H1 (cell line): ENCODE measurements around the gene CXCL12. TPM values are rescaled to one million over a fixed set of nuclear protein-coding genes. Genes with fewer than 3 reads are reported as not detected.

Experiments used
- CTCF ChIA-PET: fragments of 300-600 bp; sonication (Branson Sonifier 250); formaldehyde crosslinking; loops from one replicate; lab custom pipeline; 2021; ENCODE audit not compliant: partially characterized antibody; lab: Charles Lee
- POLR2A ChIA-PET: fragments of 300-600 bp; sonication (Branson Sonifier 250); formaldehyde crosslinking; loops from one replicate; lab custom pipeline; 2021; ENCODE audit warnings: inconsistent platforms; ENCODE audit not compliant: partially characterized antibody; lab: Charles Lee
- DNase-seq, 2 experiments: peaks; one replicate each; pipeline versions ENCODE4 v3.0.0 to v3.0.0-alpha.2; 2010 to 2022; ENCODE audit warnings: low spot score in 2 of 2, low read depth in 1 of 2, mixed read lengths in 1 of 2
- FAIRE-seq: peaks from 2 replicates; lab custom pipeline; 2011; peaks lifted over from hg19 to GRCh38; lab: Jason Lieb, UNC
- H2AFZ ChIP-seq: 2 replicates; pipeline ENCODE4 v1.8.1; 2012; ENCODE audit warnings: low read length, inconsistent platforms
- H2AK5ac ChIP-seq: 2 replicates; pipeline ENCODE4 v1.6.1; 2013; ENCODE audit warnings: low read depth, low read length
- H2BK120ac ChIP-seq: replicated peaks from 2 replicates; pipeline ENCODE3; 2013; ENCODE audit warnings: low read depth, low read length, inconsistent platforms
- H2BK12ac ChIP-seq: 2 replicates; pipeline ENCODE4 v1.6.1; 2013; ENCODE audit warnings: low read depth, low read length
- H2BK15ac ChIP-seq: 2 replicates; pipeline ENCODE4 v1.6.1; 2013; ENCODE audit warnings: low read length
- H2BK20ac ChIP-seq: 2 replicates; pipeline ENCODE4 v1.6.1; 2013; ENCODE audit warnings: low read length
- H2BK5ac ChIP-seq: 2 replicates; pipeline ENCODE4 v1.6.1; 2013; ENCODE audit warnings: low read depth, low read length
- H3K14ac ChIP-seq: 2 replicates; pipeline ENCODE4 v1.6.1; 2013; ENCODE audit warnings: inconsistent platforms; ENCODE audit not compliant: insufficient read length
- H3K18ac ChIP-seq: 2 replicates; pipeline ENCODE4 v1.6.1; 2013; ENCODE audit warnings: low read length; ENCODE audit errors: extremely low read depth
- H3K23ac ChIP-seq: 2 replicates; pipeline ENCODE4 v1.6.1; 2013; ENCODE audit warnings: inconsistent platforms; ENCODE audit not compliant: insufficient read length
- H3K23me2 ChIP-seq: 2 replicates; pipeline ENCODE4 v1.6.1; 2013; ENCODE audit warnings: low read depth, low read length
- H3K27ac ChIP-seq: 2 replicates; pipeline ENCODE4 v1.6.1; 2011; ENCODE audit warnings: low read depth, low read length, inconsistent platforms
- H3K27me3 ChIP-seq, 4 experiments: replicated peaks in 1 of 4; 1 replicate in 1 of 4; 2 replicates in 3 of 4; pipeline versions ENCODE4 v1.6.1 to v1.8.1; 2011 to 2013; ENCODE audit warnings: low read length in 3 of 4, mild to moderate bottlenecking in 3 of 4, inconsistent platforms in 2 of 4, mixed read lengths in 2 of 4, moderate library complexity in 1 of 4; ENCODE audit not compliant: control insufficient read depth in 3 of 4, insufficient read depth in 3 of 4; ENCODE audit errors: extremely low read depth in 1 of 4
- H3K36me3 ChIP-seq, 4 experiments: 2 replicates each; pipeline versions ENCODE4 v1.6.1 to v1.8.1; 2011 to 2013; ENCODE audit warnings: mild to moderate bottlenecking in 4 of 4, low read length in 3 of 4, moderate library complexity in 2 of 4, control low read depth in 1 of 4, inconsistent platforms in 1 of 4; ENCODE audit not compliant: insufficient read depth in 4 of 4, control insufficient read depth in 2 of 4
- H3K4ac ChIP-seq: replicated peaks from 2 replicates; pipeline ENCODE3; 2013; ENCODE audit warnings: low read length, low read depth, mixed read lengths, inconsistent platforms; ENCODE audit not compliant: insufficient read length
- H3K4me1 ChIP-seq, 4 experiments: replicated peaks in 1 of 4; 1 replicate in 1 of 4; 2 replicates in 3 of 4; pipeline versions ENCODE4 v1.6.1 to v1.8.1; 2011 to 2013; ENCODE audit warnings: low read length in 3 of 4, inconsistent platforms in 2 of 4, mixed read lengths in 1 of 4; ENCODE audit not compliant: insufficient read depth in 4 of 4, control insufficient read depth in 3 of 4
- H3K4me2 ChIP-seq, 2 experiments: 2 replicates each; pipeline versions ENCODE4 v1.6.1 to v1.8.1; 2011 to 2013; ENCODE audit warnings: low read depth in 2 of 2, low read length in 2 of 2, control low read depth in 1 of 2, inconsistent platforms in 1 of 2, mild to moderate bottlenecking in 1 of 2; ENCODE audit not compliant: insufficient read depth in 1 of 2
- H3K4me3 ChIP-seq, 4 experiments: fragments of 200-600, 300-600 bp in 1 of 4; sonication (generic), shearing (Covaris generic), sonication (Bioruptor Twin) in 1 of 4; 2 replicates each; pipeline versions ENCODE4 v1.5.1 to v1.8.1; 2011 to 2016; ENCODE audit warnings: low read length in 4 of 4, low read depth in 3 of 4, control low read depth in 2 of 4, inconsistent platforms in 2 of 4, mild to moderate bottlenecking in 2 of 4, mixed read lengths in 1 of 4, moderate library complexity in 1 of 4; ENCODE audit not compliant: insufficient read depth in 2 of 4; ENCODE audit errors: extremely low read depth in 1 of 4
- H3K56ac ChIP-seq: replicated peaks from 2 replicates; pipeline ENCODE3; 2013; ENCODE audit warnings: low read depth, mild to moderate bottlenecking, mixed read lengths, low read length, inconsistent platforms; ENCODE audit not compliant: insufficient read length
- H3K79me1 ChIP-seq: 2 replicates; pipeline ENCODE4 v1.6.1; 2013; ENCODE audit warnings: low read depth, low read length, control low read depth
- H3K79me2 ChIP-seq, 2 experiments: 2 replicates each; pipeline versions ENCODE4 v1.6.1 to v1.8.1; 2012 to 2013; ENCODE audit warnings: low read length in 2 of 2, mild to moderate bottlenecking in 2 of 2, inconsistent platforms in 1 of 2; ENCODE audit not compliant: insufficient read depth in 2 of 2, control insufficient read depth in 1 of 2
- H3K9ac ChIP-seq, 4 experiments: replicated peaks in 1 of 4; 1 replicate in 1 of 4; 2 replicates in 3 of 4; pipeline versions ENCODE4 v1.6.1 to v1.8.1; 2011 to 2013; ENCODE audit warnings: low read depth in 3 of 4, low read length in 3 of 4, control low read depth in 2 of 4, mild to moderate bottlenecking in 2 of 4, moderate library complexity in 2 of 4, inconsistent platforms in 1 of 4; ENCODE audit errors: extremely low read depth in 1 of 4
- H3K9me3 ChIP-seq, 2 experiments: 2 replicates each; pipeline versions ENCODE4 v1.6.1 to v1.8.1; 2012 to 2013; ENCODE audit warnings: mild to moderate bottlenecking in 2 of 2, moderate library complexity in 2 of 2, control low read depth in 1 of 2, inconsistent platforms in 1 of 2, low read depth in 1 of 2, low read length in 1 of 2, mixed read lengths in 1 of 2; ENCODE audit not compliant: insufficient read depth in 2 of 2
- H4K20me1 ChIP-seq, 2 experiments: replicated peaks in 1 of 2; 2 replicates each; pipeline versions ENCODE3 to v1.8.1; 2011 to 2013; ENCODE audit warnings: inconsistent platforms in 2 of 2, low read length in 2 of 2, mild to moderate bottlenecking in 1 of 2; ENCODE audit not compliant: insufficient read depth in 2 of 2, control insufficient read depth in 1 of 2
- H4K5ac ChIP-seq: 2 replicates; pipeline ENCODE4 v1.6.1; 2013; ENCODE audit warnings: low read length, low read depth, mixed read lengths, inconsistent platforms; ENCODE audit not compliant: insufficient read length
- H4K8ac ChIP-seq: 2 replicates; pipeline ENCODE4 v1.8.0; 2013; ENCODE audit warnings: mild to moderate bottlenecking, moderate library complexity, low read length, inconsistent platforms; ENCODE audit not compliant: insufficient read depth; ENCODE audit errors: extremely low read depth
- H4K91ac ChIP-seq: replicated peaks from 2 replicates; pipeline ENCODE3; 2013; ENCODE audit warnings: low read length, mixed read lengths, inconsistent platforms; ENCODE audit not compliant: insufficient read length
- CHD2 ChIP-seq: IDR thresholded peaks from 2 replicates; pipeline ENCODE4 v1.6.1; 2012; ENCODE audit warnings: low read length, improper control_type of control experiment
- CTBP2 ChIP-seq: IDR thresholded peaks from 2 replicates; pipeline ENCODE4 v1.7.0; 2011; ENCODE audit warnings: borderline replicate concordance, mild to moderate bottlenecking, moderate library complexity, mixed read lengths, low read length; ENCODE audit not compliant: insufficient read depth, insufficient read length
- EP300 ChIP-seq, 2 experiments: IDR thresholded peaks; 1 replicate in 1 of 2; 2 replicates in 1 of 2; pipeline ENCODE4 v1.6.1; 2011 to 2012; ENCODE audit warnings: low read depth in 2 of 2, low read length in 2 of 2, mild to moderate bottlenecking in 2 of 2, borderline replicate concordance in 1 of 2, inconsistent platforms in 1 of 2, moderate library complexity in 1 of 2
- HDAC6 ChIP-seq: IDR thresholded peaks from one replicate; pipeline ENCODE4 v1.7.1; 2012; ENCODE audit warnings: low read depth, mild to moderate bottlenecking, inconsistent platforms, low read length, moderate library complexity
- NANOG ChIP-seq: IDR thresholded peaks from 2 replicates; pipeline ENCODE4 v1.6.1; 2011; ENCODE audit warnings: low read length, low read depth, mild to moderate bottlenecking, inconsistent platforms; ENCODE audit not compliant: insufficient read depth, poor library complexity, severe bottlenecking
- POLR2A ChIP-seq, 2 experiments: IDR thresholded peaks; 1 replicate in 1 of 2; 2 replicates in 1 of 2; pipeline ENCODE4 v1.6.1; 2011; ENCODE audit warnings: low read depth in 2 of 2, low read length in 2 of 2, mild to moderate bottlenecking in 2 of 2; ENCODE audit errors: control extremely low read depth in 1 of 2
- SIX5 ChIP-seq: IDR thresholded peaks from 2 replicates; pipeline ENCODE4 v1.6.1; 2011; ENCODE audit warnings: mild to moderate bottlenecking, low read depth, low read length
- TBP ChIP-seq: IDR thresholded peaks from 2 replicates; pipeline ENCODE4 v1.6.1; 2011; ENCODE audit warnings: low read depth, low read length, improper control_type of control experiment
- TCF12 ChIP-seq: IDR thresholded peaks from 2 replicates; pipeline ENCODE4 v1.6.1; 2011; ENCODE audit warnings: low read depth, mild to moderate bottlenecking, low read length
- WGBS, 2 experiments: shearing (Covaris generic) in 1 of 2; methylation state at CpG; one replicate each; pipeline versions ENCODE4 v1.1.6 to v1.1.7; 2013 to 2015; ENCODE audit warnings: low lambda C conversion rate in 2 of 2, mixed read lengths in 2 of 2, inconsistent platforms in 1 of 2, low coverage in 1 of 2, missing lambda C conversion rate in 1 of 2; ENCODE audit not compliant: insufficient replicate concordance in 2 of 2, insufficient coverage in 1 of 2, insufficient read length in 1 of 2; ENCODE audit errors: extremely low coverage in 1 of 2, missing lambda C conversion rate in 1 of 2; 5-methylcytosine and 5-hydroxymethylcytosine counted together
- polyA plus RNA-seq, 7 experiments: library from polyadenylated mRNA; depleted of rRNA in 3 of 7; stranded (reverse) in 5 of 7; unstranded in 2 of 7; fragments of >200 nt in 5 of 7; fragments of 200-250 nt in 2 of 7; gene quantifications; 1 replicate in 5 of 7; 2 replicates in 1 of 7; 4 replicates in 1 of 7; pipeline versions ENCODE4 v1.2.1 to v1.2.3, GENCODE V29; 2011 to 2013; ENCODE audit warnings: missing spikeins in 2 of 7, mixed read lengths in 2 of 7
- total RNA-seq: library from RNA; stranded (reverse); fragmentation: NEBNext Ultra II Directional; extraction: Animal tissue kit (Norgen Biotek cat#: 25700); gene quantifications from 2 replicates; pipeline ENCODE4 v1.2.1, GENCODE V29; 2021
- TF ChIP-seq, protein P1 (sequence below), 3 experiments: IDR thresholded peaks; 1 replicate in 2 of 3; 2 replicates in 1 of 3; pipeline versions ENCODE4 v1.5.1 to v1.6.1; 2011; ENCODE audit warnings: low read length in 3 of 3, mild to moderate bottlenecking in 3 of 3, inconsistent platforms in 2 of 3, low read depth in 1 of 3, moderate library complexity in 1 of 3; ENCODE audit not compliant: insufficient read depth in 1 of 3; ENCODE audit errors: control extremely low read depth in 1 of 3

Gene CXCL12
- total and polyA plus RNA-seq, 2 of the 8 experiments (the other 6 are each of a cell fraction or from before 2014, with no cell fraction given), result 51.4 to 53.8 TPM

GRCh38 chr10:44373341-44373995, 11.4 kb downstream of the CXCL12 start:
- Histone ChIP-seq H3K18ac (no peak overlapping the region), H3K36me3 (peaks cover 4 to 57% (median 14%) of the 10 kb centered on the region in 4 experiments), H2BK20ac (no peak overlapping the region), H2BK15ac (peak overlapping the region; percentile 12), H2AK5ac (peak overlapping the region; percentile 84), H3K4me3 (no peak overlapping the region), H2BK5ac (peak overlapping the region; percentile 67), H2AFZ (no peak overlapping the region), H4K20me1 (peaks cover 0 to 2% of the 10 kb centered on the region in 2 experiments), H3K79me1 (peaks cover 3% of the 10 kb centered on the region), H4K8ac (peak overlapping the region; percentile 60; the same call in 1 of the 2 replicates), H3K23ac (no peak overlapping the region), H3K9ac (no peak overlapping the region), H3K79me2 (peaks cover 0 to 4% of the 10 kb centered on the region in 2 experiments; a peak in 1 of 4 replicates), H3K4ac (no peak overlapping the region), H3K23me2 (no peaks in the 10 kb centered on the region; the same call in 1 of the 2 replicates), H3K56ac (no peak overlapping the region), H4K91ac (no peak overlapping the region), H4K5ac (no peak overlapping the region), H3K14ac (no peak overlapping the region), H3K4me2 (no peak overlapping the region), H3K9me3 (no peaks in the 10 kb centered on the region), H3K4me1 (peaks cover 6 to 26% (median 19%) of the 10 kb centered on the region in 4 experiments), H2BK12ac (no peak overlapping the region; the same call in 1 of the 2 replicates), H2BK120ac (no peak overlapping the region), H3K27ac (no peak overlapping the region), H3K27me3 (no peaks in the 10 kb centered on the region; a peak in 1 of 7 replicates)
- FAIRE-seq (no peak), DNase-seq (no peak)
- POLR2A ChIA-PET, result interaction anchor here (1.4 kb wide), 1 partner anchor 13 kb away, joined by 3 read pairs; no protein-coding TSS in a partner anchor
- CTCF ChIA-PET, result interaction anchor here (1.1 kb wide), 2 partner anchors 11 to 376 kb away, joined by 3 to 4 read pairs; no protein-coding TSS in a partner anchor
- 89% methylated on average over 26 of the region's 27 CpGs; no CpG with 5 or more reads in 1 of the 2 experiments for WGBS, 2 experiments
- TF ChIP-seq, protein P1, sequence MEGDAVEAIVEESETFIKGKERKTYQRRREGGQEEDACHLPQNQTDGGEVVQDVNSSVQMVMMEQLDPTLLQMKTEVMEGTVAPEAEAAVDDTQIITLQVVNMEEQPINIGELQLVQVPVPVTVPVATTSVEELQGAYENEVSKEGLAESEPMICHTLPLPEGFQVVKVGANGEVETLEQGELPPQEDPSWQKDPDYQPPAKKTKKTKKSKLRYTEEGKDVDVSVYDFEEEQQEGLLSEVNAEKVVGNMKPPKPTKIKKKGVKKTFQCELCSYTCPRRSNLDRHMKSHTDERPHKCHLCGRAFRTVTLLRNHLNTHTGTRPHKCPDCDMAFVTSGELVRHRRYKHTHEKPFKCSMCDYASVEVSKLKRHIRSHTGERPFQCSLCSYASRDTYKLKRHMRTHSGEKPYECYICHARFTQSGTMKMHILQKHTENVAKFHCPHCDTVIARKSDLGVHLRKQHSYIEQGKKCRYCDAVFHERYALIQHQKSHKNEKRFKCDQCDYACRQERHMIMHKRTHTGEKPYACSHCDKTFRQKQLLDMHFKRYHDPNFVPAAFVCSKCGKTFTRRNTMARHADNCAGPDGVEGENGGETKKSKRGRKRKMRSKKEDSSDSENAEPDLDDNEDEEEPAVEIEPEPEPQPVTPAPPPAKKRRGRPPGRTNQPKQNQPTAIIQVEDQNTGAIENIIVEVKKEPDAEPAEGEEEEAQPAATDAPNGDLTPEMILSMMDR (IDR thresholded peaks at IDR 0.05; ENCODE audit: control extremely low read depth in 1 of 3, insufficient read depth in 1 of 3, low read depth in 1 of 3, low read length in 3 of 3), result no peak
- no peak for TF ChIP-seq TCF12
- TF ChIP-seq NANOG, result no peak
- TF ChIP-seq TBP, result no peak
- no peak for TF ChIP-seq EP300 (IDR thresholded peaks at IDR 0.05; ENCODE audit: borderline replicate concordance in 1 of 2, low read depth in 2 of 2, low read length in 2 of 2)
- TF ChIP-seq CTBP2, result no peak
- no peak for TF ChIP-seq SIX5
- no peak for TF ChIP-seq HDAC6
- TF ChIP-seq POLR2A (IDR thresholded peaks at IDR 0.05; ENCODE audit: control extremely low read depth in 1 of 2, low read depth in 2 of 2, low read length in 2 of 2), result no peak
- no peak for TF ChIP-seq CHD2
